ENCODE data around the gene HDGFL2. TPM values are rescaled to one million over a fixed set of nuclear protein-coding genes. Genes with fewer than 3 reads are reported as not detected.
A peak's percentile ranks its signal among the peaks of the same experiment; 100 is the strongest.

HDGFL2 gene
- total RNA-seq, 2 donors from 2014 or later, result 29.9 to 39.3 TPM

DNA sequence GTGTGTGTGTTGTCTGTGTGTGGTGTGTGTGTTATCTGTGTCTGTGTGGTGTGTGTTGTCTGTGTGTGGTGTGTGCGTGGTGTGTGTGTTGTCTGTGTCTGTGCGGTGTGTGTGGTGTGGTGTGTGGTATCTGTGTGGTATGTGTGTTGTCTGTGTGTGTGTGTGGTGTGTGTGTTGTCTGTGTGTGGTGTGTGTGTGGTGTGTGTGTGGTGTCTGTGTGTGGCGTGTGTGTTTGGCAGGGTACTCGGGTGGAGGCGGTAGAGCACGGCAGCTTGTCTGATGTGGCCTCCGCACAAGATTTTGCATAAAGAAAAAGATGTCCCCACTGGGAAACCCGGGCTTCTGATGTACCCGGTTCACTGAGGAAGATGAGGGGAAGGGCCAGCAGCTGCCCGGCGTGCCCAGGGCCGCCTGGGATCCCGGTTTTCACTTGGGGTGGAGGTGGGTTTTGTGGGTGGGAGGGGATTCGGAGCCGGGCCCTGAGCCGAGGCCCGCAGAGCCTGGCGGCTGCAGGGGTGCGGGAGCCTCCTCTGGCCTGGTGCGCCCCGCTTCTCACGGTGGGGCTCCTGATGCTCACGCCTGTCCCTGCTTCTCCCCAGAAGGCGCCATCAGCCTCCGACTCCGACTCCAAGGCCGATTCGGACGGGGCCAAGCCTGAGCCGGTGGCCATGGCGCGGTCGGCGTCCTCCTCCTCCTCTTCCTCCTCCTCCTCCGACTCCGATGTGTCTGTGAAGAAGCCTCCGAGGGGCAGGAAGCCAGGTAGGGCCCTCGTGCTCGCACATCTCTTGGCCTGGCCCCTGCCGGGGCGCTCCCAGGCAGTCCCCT lies 21.2 kb downstream of the HDGFL2 start:
- intact Hi-C loops (cut with DNase I, micrococcal nuclease), result no loop called here
- ATAC-seq (no peak), DNase-seq (no peak)

DNA sequence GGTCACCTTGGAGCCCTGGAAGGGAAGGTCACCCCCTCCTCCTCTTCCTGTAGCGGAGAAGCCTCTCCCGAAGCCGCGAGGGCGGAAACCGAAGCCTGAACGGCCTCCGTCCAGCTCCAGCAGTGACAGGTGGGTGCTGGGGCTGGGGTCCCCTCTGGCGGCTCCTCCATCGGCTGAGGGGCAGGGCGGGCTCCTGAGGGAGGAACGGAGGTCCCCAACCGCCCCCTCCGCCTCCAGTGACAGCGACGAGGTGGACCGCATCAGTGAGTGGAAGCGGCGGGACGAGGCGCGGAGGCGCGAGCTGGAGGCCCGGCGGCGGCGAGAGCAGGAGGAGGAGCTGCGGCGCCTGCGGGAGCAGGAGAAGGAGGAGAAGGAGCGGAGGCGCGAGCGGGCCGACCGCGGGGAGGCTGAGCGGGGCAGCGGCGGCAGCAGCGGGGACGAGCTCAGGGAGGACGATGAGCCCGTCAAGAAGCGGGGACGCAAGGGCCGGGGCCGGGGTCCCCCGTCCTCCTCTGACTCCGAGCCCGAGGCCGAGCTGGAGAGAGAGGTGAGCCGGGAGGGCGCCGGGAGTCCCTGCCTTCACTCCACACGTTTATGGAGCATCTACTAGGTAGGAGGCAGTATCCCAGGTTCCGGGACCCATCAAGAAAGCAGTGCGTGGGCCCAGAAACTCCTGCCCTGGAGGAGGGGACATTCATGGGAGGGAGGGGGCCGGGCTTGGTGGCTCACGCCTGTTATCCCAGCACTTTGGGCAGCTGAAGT lies 22.0 kb downstream of the HDGFL2 start:
- ATAC-seq (no peak), DNase-seq (no peak)
- intact Hi-C loops (cut with DNase I, micrococcal nuclease), result no loop called here

GRCh38 chr19:4494691-4495064 lies 22.6 kb downstream of the HDGFL2 start:
- DNase-seq (no peak), ATAC-seq (no peak)
- intact Hi-C loops (cut with DNase I, micrococcal nuclease), result no loop called here

DNA sequence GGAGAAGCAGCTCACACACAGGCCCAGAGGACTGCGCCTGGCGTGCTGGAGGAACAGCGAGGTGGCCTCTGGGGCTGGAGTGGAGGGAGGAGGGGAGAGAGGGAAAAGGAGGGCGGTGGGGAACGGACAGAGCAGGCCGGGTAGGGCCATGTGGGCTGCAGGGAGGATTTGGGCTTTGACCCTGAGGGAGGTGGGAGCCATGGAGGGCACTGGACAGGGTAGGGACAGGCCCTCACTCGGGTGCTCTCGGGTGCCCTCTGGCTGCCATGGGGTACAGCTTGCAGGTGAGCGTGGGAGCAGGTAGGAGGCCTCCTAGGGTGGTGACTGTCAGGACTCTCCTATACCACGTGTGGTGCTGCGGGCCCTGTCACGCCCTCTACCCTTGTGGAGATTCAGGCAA lies 23.4 kb downstream of the HDGFL2 start:
- DNase-seq, result peak in 1 of 2 donors; percentile 41
- ATAC-seq, result peak; percentile 88
- intact Hi-C loops (cut with DNase I, micrococcal nuclease), result no loop called here

DNA sequence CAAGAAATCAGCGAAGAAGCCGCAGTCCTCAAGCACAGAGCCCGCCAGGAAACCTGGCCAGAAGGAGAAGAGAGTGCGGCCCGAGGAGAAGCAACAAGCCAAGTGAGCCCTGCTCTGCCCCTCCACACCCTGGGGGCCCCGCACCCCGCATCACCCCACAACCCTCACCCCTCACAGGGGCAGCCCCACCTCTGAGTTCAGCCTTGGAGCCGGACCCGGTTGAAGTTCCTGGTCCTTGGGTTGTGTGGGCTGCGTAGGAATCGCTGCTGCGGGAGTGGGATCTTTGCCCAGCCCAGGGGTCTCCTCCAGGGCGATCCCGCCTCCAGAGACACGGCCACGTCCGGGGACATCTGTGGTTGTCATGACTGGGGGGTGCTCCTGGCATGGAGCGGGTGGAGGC lies 24.2 kb downstream of the HDGFL2 start:
- ATAC-seq (no peak), DNase-seq (no peak)
- intact Hi-C loops (cut with DNase I, micrococcal nuclease), result no loop called here

DNA sequence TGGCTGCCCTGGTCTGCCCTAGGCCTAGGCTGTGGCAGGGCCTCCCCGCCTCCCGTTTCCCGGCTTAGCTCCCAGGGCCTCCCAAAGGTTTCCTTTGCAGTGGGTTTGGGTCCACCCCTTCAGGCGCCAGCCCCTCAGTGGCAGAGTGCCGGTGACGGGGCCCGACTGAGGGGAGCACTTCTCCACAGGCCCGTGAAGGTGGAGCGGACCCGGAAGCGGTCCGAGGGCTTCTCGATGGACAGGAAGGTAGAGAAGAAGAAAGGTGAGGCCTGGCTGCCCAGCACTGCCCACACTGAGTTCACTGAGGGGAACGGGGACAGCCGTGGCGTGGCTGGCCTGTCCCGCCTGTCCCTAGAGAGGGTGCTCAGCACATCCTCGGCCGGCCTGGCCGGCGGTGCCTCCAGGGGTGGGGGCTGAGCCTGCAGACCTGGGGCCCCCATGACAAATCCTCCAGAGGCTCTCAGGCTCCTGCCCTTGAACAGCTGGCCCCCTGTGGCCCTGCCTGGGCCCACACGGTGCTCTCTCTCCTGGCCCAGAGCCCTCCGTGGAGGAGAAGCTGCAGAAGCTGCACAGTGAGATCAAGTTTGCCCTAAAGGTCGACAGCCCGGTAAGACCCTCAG lies 25.8 kb downstream of the HDGFL2 start:
- intact Hi-C loops (cut with DNase I, micrococcal nuclease), result no loop called here
- ATAC-seq, result no peak
- DNase-seq, result no peak

- intact Hi-C loops (cut with DNase I, micrococcal nuclease), result no loop called here
- DNase-seq (no peak), ATAC-seq (no peak)
These were observed 26.6 kb downstream of the HDGFL2 start for GRCh38 chr19:4498694-4499093.

- ATAC-seq, result no peak
These were observed 27.2 kb downstream of the HDGFL2 start for GRCh38 chr19:4499318-4499717.

DNA sequence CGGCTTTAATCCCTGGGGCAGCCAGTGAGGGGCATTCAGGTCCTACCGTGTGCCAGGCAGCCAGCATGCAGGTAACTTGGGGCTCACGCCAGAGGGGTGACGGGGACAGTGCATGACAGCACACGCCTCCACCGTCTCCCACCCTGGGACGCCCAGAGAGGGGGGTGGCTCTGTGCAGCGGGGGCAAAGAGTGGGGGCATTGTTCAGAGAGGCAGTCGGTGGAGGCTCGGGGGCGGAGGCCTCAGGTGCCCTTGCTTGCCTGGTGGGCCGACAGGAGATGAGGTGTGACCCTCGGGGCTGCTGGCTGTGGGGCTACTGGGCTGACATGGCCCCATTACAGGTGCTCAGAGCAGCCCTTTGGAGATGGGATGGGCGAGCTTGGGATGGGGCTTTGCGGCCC lies 27.8 kb downstream of the HDGFL2 start:
- intact Hi-C loops (cut with DNase I, micrococcal nuclease), result no loop called here
- ATAC-seq (no peak), DNase-seq (no peak)

More at GRCh38 chr19:4499318-4499717, 27.2 kb downstream of the HDGFL2 start:
- DNase-seq, result no peak
- intact Hi-C loops (cut with DNase I, micrococcal nuclease), result no loop called here

DNA sequence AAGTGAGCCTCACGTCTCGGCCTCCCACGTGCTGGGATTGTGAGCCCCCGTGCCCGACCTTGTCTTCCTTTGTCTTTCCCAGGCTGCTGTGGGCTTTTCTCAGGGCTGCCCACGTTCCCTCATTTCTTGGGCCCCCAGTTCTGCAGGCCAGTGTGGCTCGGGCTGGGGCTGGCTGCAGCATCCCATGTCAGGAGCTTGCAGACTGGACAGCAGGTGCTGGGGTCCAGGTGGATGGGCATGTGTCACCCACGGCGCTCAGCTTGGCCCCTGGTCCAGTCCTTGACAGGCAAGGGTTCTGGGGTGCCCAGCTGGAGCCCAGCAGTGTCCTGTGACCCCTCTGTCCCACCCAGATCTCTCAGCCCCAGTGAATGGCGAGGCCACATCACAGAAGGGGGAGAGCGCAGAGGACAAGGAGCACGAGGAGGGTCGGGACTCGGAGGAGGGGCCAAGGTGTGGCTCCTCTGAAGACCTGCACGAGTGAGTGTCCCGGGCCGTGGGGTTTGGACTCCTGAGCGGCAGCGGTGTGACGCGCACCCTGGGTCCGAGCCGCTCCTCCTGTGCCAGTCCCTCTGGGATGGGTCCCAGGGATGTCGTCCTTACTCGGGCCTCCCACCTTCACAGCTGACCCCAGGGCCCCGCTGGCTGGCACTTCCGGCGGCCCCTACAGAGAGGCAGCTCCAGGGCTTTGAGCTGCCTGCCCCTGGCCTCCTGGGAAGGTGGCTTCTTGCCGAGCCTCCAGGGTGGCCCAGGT lies 28.9 kb downstream of the HDGFL2 start:
- intact Hi-C loops (cut with DNase I, micrococcal nuclease), result no loop called here
- no peak for DNase-seq
- ATAC-seq, result no peak

GRCh38 chr19:4501691-4502090 lies 29.6 kb downstream of the HDGFL2 start:
- no peak for DNase-seq
- intact Hi-C loops (cut with DNase I, micrococcal nuclease), result no loop called here
- ATAC-seq, result no peak

DNA sequence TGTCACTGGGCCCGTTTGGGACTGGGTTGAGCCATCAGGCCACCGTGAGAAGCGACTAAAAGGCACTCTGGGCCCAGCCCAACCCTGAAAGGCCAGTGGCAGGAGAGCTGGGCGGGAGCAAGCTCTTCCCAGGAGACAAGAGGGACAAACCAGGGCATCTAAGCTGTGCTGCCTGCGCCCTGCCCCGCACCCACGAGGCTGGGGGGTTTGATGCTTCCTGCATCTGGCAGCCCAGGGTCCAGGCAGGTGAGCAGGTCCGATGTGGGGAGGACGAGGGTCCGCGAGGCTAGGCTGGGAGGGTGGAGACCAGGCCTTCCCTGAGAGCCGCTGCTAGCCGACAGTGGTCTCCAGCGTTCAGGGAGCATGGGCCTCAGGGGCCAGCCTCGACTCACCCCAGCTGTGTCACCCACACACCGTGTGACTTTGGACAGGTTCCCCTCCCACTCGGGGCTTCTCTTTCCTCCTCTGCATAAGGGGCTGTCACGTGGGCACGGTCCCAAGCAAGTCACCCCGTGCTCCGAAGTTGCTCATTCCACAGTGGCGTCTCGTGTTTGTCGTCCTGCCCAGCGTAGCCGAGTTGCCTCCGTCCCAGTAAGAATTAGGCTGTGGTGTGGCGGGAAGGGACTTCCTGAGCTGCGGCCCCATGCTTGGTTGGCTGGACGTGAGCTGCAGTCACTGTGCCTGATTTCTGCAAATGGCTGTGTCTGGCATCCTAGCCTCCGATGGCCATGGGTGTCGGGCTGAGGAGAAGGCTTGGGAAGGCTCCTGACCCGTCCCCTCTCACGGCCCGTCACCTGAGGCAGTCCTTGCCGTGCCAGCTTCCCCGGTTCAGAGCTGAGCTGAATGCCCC lies 30.4 kb downstream of the HDGFL2 start:
- intact Hi-C loops (cut with DNase I, micrococcal nuclease), result no loop called here
- ATAC-seq, result no peak
- no peak for DNase-seq

DNA sequence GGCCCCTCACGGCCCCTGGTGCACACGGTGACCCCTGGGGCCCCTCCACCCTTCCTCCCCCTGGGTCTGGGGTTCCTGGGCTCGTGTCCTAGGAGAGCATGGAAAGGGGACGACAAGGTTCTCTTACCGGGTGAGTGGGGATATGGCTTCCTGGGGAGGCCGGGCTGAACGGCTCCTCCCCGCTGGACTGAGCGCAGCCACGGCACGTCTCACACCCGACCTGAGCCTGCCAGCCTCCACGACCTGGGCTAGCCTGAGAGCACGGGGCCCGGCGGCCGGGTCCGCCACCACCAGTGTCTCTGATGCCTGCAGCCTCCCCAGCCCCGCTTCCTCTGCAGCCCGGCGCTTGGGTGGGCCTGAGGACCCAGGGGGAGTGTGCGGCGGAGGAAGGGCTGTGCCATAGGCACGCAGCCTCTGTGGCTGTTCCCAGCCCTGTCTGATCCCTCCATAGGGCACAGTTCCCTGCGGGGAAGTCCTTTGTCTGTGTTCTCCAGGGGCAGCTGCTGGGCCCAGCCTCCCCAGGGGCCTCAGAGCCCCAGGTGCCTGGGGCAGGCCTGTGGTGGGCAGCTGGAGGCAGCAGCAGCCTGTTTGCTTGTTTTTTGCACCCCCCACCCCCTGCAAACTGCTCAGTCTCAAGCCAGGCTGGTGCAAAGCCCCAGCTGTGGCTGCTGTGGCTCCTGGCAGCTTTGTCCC lies 31.2 kb downstream of the HDGFL2 start:
- intact Hi-C loops (cut with DNase I, micrococcal nuclease), result no loop called here
- DNase-seq (no peak), ATAC-seq (no peak)

DNA sequence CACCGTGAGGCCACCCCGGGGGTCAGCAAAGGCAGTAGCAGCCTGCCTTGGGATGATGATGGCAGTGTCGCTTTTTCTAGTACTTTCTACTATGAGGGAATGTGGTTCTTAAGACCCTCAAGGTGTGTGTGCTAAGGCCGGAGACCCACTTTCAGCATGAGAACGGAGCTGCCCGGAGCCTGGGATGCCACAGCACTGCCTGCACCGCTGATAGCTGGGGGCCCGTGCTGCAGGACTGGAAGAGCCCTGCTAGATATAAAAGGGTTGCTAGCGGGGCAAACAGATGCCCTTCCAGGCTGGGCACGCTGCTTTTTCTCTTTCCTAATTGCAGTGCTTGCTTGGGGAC lies 31.7 kb downstream of the HDGFL2 start:
- intact Hi-C loops (cut with DNase I, micrococcal nuclease), result no loop called here
- ATAC-seq (no peak), DNase-seq (no peak)

DNA sequence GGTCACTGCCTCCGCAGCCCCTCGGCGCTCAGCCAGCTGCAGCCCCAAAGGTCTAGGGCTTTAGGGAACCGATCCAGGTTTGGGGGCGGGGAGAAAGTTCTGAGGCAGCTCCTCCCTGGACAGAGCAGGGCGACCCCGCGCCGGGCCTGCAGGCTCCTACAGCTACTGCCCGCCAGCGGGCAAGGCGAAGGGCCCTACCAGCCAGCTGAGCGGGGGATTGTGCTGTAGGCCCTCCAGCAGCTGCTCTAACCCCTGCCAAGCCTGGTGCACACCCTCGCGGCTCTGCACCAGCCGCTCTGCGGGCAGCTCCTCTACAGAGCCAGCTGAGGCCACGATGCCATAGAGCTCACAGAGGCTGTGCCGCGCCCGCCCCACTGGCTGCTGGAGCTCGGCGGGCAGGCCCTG lies 32.2 kb downstream of the HDGFL2 start:
- intact Hi-C loops (cut with DNase I, micrococcal nuclease), result no loop called here
- DNase-seq (no peak), ATAC-seq (no peak)

GRCh38 chr19:4504891-4505569 lies 32.9 kb downstream of the HDGFL2 start:
- intact Hi-C loops (cut with DNase I, micrococcal nuclease), result no loop called here
- DNase-seq (no peak), ATAC-seq (no peak)
